ENCODE results near the gene LRP5.
A peak's percentile ranks its signal among the peaks of the same experiment; 100 is the strongest.

The LRP5 gene

DNA sequence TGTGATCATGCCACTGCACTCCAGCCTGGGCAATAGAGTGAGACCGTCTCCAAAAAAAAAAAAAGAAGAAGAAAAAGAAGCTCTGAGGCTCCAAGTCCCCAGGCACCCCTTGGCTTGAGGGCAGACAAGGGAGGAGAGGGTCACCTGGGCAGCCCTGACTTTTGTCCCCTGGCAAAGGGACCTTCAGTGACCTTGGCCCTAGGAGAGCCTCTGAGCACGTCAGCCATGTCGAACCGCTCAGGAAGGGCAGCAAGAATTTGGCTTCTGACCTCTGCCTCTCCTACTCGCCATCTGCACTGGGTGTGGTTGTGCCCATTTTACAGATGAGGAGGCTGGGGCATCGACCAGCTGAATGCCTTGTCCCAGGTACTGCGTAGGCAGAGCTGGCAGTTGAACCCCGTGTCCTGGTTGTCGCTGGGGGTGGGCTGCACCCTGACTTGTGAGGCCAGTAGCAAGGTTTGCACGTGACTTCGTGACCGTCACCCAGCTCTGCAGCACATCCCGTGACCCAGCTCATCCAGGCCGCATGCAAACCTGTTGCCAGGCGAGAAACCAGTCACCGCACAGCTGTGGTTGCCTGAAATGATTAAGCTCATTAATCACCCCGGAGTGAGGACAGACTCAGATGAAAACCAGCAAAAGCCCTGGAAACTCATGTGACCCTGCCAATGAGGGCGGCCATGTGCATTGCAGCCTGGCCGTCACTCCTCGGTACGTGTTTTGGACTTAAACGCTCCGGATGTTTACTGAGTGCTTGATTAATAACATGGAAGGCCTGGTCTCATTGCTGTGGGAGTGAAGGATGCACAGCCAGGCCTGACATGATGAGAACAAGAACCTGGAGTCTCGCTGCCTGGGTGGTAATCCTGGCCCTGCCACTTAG lies 100.4 kb downstream of the LRP5 start:
- CTCF ChIA-PET, result interaction anchor here (1.1 to 2.6 kb wide), 2 partner anchors 29 to 115 kb away, joined by 3 to 17 read pairs; no protein-coding TSS in a partner anchor
- DNase-seq (ENCODE audit: low read depth, low spot score), result peak; percentile 44
- TF ChIP-seq, protein P1, sequence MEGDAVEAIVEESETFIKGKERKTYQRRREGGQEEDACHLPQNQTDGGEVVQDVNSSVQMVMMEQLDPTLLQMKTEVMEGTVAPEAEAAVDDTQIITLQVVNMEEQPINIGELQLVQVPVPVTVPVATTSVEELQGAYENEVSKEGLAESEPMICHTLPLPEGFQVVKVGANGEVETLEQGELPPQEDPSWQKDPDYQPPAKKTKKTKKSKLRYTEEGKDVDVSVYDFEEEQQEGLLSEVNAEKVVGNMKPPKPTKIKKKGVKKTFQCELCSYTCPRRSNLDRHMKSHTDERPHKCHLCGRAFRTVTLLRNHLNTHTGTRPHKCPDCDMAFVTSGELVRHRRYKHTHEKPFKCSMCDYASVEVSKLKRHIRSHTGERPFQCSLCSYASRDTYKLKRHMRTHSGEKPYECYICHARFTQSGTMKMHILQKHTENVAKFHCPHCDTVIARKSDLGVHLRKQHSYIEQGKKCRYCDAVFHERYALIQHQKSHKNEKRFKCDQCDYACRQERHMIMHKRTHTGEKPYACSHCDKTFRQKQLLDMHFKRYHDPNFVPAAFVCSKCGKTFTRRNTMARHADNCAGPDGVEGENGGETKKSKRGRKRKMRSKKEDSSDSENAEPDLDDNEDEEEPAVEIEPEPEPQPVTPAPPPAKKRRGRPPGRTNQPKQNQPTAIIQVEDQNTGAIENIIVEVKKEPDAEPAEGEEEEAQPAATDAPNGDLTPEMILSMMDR (IDR thresholded peaks at IDR 0.05; ENCODE audit: insufficient read depth, low read length, missing control alignments), result no peak

GRCh38 chr11:68413591-68413999 lies 101.2 kb downstream of the LRP5 start:
- ChIA-PET CTCF (interaction anchor here (1.1 to 2.6 kb wide), 2 partner anchors 30 to 116 kb away, joined by 3 to 17 read pairs; no protein-coding TSS in a partner anchor), POLR2A (interaction anchor here (0.9 kb wide), 1 partner anchor 142 kb away, joined by 5 read pairs; the partner anchor contains the start of gene C11orf24)
- TF ChIP-seq, protein P1 (IDR thresholded peaks at IDR 0.05; ENCODE audit: insufficient read depth, low read length, missing control alignments), result no peak
- no peak overlapping the region for H3K4me3 ChIP-seq (ENCODE audit: low read depth, low read length)
- DNase-seq (ENCODE audit: low read depth, low spot score), result no peak

More for the DNA sequence above, 100.4 kb downstream of the LRP5 start:
- POLR2A ChIA-PET, result interaction anchor here (0.9 kb wide), 1 partner anchor 141 kb away, joined by 5 read pairs; the partner anchor contains the start of gene C11orf24
- no peak overlapping the region for H3K4me3 ChIP-seq (ENCODE audit: low read depth, low read length)

DNA sequence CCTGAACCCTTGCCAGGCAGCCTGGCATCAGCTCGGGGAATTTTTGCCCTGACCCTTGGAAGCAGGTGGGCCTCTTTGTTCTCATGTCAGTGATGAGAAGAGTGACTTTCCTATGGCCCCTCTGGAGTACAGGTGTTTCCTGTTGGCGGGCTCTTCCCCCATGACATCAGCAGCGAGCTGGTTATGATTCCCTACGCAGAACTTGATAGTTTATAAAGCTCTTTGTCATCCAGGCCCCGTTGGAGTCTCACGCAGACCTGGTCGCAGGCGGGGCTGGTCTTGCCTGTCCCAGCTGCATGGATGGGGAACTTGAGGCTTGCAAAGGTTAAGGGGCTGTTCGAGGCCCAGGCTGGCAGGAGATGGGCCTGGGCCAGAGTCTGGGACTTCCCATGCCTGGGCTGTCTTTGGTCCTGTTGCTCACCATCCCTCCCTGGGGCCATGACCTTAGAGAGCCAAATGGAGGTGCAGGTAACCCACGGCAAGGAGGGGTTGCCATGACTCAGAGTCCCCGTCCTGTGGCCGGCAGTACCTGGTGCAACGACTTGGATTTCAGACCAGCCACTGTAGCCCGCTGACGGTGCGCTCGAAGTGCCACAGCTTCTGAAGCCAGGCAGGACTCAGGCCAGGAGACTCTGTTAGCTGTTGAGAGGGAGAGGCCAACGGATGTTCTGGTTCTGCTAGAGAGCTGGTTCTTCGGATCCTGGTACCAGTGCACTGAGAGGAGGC lies 102.3 kb downstream of the LRP5 start:
- ChIA-PET CTCF (interaction anchor here (1.4 to 2.6 kb wide), 2 partner anchors 31 to 157 kb away, joined by 5 to 17 read pairs; no protein-coding TSS in a partner anchor), POLR2A (no interaction called here)
- TF ChIP-seq, protein P1 (IDR thresholded peaks at IDR 0.05; ENCODE audit: insufficient read depth, low read length, missing control alignments), result no peak
- no peak for DNase-seq (ENCODE audit: low read depth, low spot score)
- no peak overlapping the region for H3K4me3 ChIP-seq (ENCODE audit: low read depth, low read length)

DNA sequence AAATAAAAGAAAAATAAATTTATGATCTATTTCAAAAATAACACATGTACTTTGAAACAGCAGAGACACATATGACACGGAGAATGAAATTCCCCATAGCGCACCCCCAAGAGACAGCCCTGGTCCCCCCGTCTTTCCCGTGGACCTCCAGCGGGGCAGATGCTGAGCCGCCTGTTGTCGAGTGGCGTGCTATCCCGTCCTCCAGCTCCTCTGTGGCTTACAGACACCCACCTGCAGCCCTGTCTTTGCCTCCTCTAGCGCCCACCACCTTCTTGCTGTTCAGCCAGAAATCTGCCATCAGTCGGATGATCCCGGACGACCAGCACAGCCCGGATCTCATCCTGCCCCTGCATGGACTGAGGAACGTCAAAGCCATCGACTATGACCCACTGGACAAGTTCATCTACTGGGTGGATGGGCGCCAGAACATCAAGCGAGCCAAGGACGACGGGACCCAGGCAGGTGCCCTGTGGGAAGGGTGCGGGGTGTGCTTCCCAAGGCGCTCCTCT lies 103.7 kb downstream of the LRP5 start:
- TF ChIP-seq, protein P1 (IDR thresholded peaks at IDR 0.05; ENCODE audit: insufficient read depth, low read length, missing control alignments), result no peak
- H3K4me3 ChIP-seq (ENCODE audit: low read depth, low read length), result no peak overlapping the region
- ChIA-PET CTCF (no interaction called here), POLR2A (no interaction called here)
- DNase-seq (ENCODE audit: low read depth, low spot score), result no peak

DNA sequence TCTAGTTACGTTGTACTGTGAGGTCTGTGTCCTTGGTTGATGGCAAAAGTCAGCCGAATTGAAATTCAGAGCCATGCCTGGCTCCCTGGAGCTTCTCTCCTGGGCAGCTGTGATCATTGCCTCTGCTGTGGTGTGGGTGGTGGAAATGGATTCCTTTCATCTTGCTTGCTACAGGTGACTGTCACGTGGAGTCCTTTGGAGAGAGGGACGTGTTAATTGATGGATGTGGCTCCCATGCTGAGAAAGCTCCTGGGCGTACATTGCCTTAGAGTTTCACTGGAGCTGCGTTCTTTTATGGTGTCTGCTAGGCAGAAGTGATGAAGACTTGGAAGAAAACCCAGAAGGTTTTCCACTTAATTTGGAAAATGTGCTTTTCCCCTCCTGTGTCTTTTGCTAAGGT lies 106.3 kb downstream of the LRP5 start:
- ChIA-PET CTCF (no interaction called here), POLR2A (no interaction called here)
- no peak for DNase-seq (ENCODE audit: low read depth, low spot score)
- no peak overlapping the region for H3K4me3 ChIP-seq (ENCODE audit: low read depth, low read length)
- TF ChIP-seq, protein P1 (IDR thresholded peaks at IDR 0.05; ENCODE audit: insufficient read depth, low read length, missing control alignments), result no peak

DNA sequence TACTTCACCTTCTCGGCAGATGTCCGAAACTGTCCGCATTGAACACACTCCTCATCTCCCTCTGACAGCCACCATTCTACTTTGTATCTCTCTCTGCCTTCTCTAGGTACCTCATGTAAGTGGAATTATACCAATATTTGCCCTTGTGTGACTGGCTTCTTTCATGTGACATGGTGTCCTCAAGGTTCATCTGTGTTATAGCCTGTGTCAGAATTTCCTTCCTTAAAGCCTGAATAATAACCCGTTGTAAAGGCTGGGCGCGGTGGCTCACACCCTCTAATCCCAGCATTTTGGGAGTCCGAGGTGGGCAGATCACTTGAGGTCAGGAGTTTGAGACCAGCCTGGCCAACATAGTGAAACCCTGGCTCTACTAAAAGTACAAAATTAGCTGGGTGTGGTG lies 107.8 kb downstream of the LRP5 start:
- ChIA-PET CTCF (no interaction called here), POLR2A (no interaction called here)
- no peak for DNase-seq (ENCODE audit: low read depth, low spot score)
- TF ChIP-seq, protein P1 (IDR thresholded peaks at IDR 0.05; ENCODE audit: insufficient read depth, low read length, missing control alignments), result no peak
- no peak overlapping the region for H3K4me3 ChIP-seq (ENCODE audit: low read depth, low read length)
